Nephron progenitor cell (in vitro differentiated cells): ENCODE results near the gene GNGT2.

Experiments used
- DNase-seq: peaks from one replicate; pipeline ENCODE4 v3.0.0; 2021
- H3K27ac Mint-ChIP-seq: 2 replicates; pipeline ENCODE4 v1.8.0; 2021; ENCODE audit warnings: mild to moderate bottlenecking, moderate library complexity, mixed read lengths
- H3K27me3 Mint-ChIP-seq: 2 replicates; pipeline ENCODE4 v1.8.0; 2021; ENCODE audit warnings: mild to moderate bottlenecking, low read depth, mixed read lengths; ENCODE audit not compliant: poor library complexity
- H3K36me3 Mint-ChIP-seq: 2 replicates; pipeline ENCODE4 v1.8.0; 2021; ENCODE audit warnings: low read depth, mixed read lengths
- H3K4me1 Mint-ChIP-seq: 2 replicates; pipeline ENCODE4 v1.8.0; 2021; ENCODE audit warnings: mixed read lengths
- H3K4me3 Mint-ChIP-seq: 2 replicates; pipeline ENCODE4 v1.8.0; 2021; ENCODE audit warnings: mild to moderate bottlenecking, moderate library complexity, mixed read lengths
- H3K9me3 Mint-ChIP-seq: 2 replicates; pipeline ENCODE4 v1.8.0; 2021; ENCODE audit warnings: mild to moderate bottlenecking, moderate library complexity, mixed read lengths
- CTCF ChIP-seq: fragments of 200-600 bp; sonication (generic); IDR thresholded peaks from 2 replicates; pipeline ENCODE4 v1.5.0; 2021; ENCODE audit warnings: antibody characterized with exemption

The GNGT2 gene

GRCh38 chr17:49195751-49196150 is 14.6 kb downstream of the GNGT2 start:
- TF ChIP-seq CTCF = no peak
- Mint-ChIP-seq H3K36me3 (no peaks in the 10 kb centered on the region), H3K27ac (no peak overlapping the region), H3K4me3 (no peak overlapping the region), H3K9me3 (no peaks in the 10 kb centered on the region), H3K27me3 (peaks cover 15% of the 10 kb centered on the region), H3K4me1 (peaks cover 19% of the 10 kb centered on the region)
- no peak for DNase-seq

- Mint-ChIP-seq H3K27me3 (peaks cover 29% of the 10 kb centered on the region), H3K4me3 (peak overlapping the region; percentile 93), H3K36me3 (no peaks in the 10 kb centered on the region), H3K9me3 (no peaks in the 10 kb centered on the region), H3K27ac (peak overlapping the region; percentile 17), H3K4me1 (peaks cover 19% of the 10 kb centered on the region)
- no peak for TF ChIP-seq CTCF
- DNase-seq = no peak
Observed at GRCh38 chr17:49194297-49194607, 16.1 kb downstream of the GNGT2 start.

GRCh38 chr17:49193513-49194296 is 16.7 kb downstream of the GNGT2 start:
- H3K27me3 Mint-ChIP-seq = peaks cover 34% of the 10 kb centered on the region
- peak overlapping the region; percentile 93 for H3K4me3 Mint-ChIP-seq
- no peaks in the 10 kb centered on the region for H3K36me3 Mint-ChIP-seq
- no peaks in the 10 kb centered on the region for H3K9me3 Mint-ChIP-seq
- no peak for TF ChIP-seq CTCF
- peak; percentile 62 for DNase-seq
- peaks cover 19% of the 10 kb centered on the region for H3K4me1 Mint-ChIP-seq
- H3K27ac Mint-ChIP-seq = peak overlapping the region; percentile 7

- no peaks in the 10 kb centered on the region for H3K36me3 Mint-ChIP-seq
- no peaks in the 10 kb centered on the region for H3K9me3 Mint-ChIP-seq
- no peak for TF ChIP-seq CTCF
- DNase-seq = peak; percentile 95
- H3K27me3 Mint-ChIP-seq = peaks cover 36% of the 10 kb centered on the region
- H3K27ac Mint-ChIP-seq = peak overlapping the region; percentile 98
- H3K4me1 Mint-ChIP-seq = peaks cover 19% of the 10 kb centered on the region
- peak overlapping the region; percentile 93 for H3K4me3 Mint-ChIP-seq
Observed at GRCh38 chr17:49191917-49192741, 18.2 kb downstream of the GNGT2 start.

GRCh38 chr17:49191409-49191916 is 18.9 kb downstream of the GNGT2 start:
- H3K27me3 Mint-ChIP-seq = peaks cover 33% of the 10 kb centered on the region

More at GRCh38 chr17:49191409-49191916, 18.9 kb downstream of the GNGT2 start:
- Mint-ChIP-seq H3K9me3 (peaks cover under 1% of the 10 kb centered on the region), H3K27ac (peak overlapping the region; percentile 98), H3K4me3 (peak overlapping the region; percentile 93), H3K36me3 (no peaks in the 10 kb centered on the region), H3K4me1 (peaks cover 19% of the 10 kb centered on the region)
- DNase-seq = no peak
- TF ChIP-seq CTCF = no peak
